ENCODE results near the gene PLAC8L1.

Gene PLAC8L1

DNA sequence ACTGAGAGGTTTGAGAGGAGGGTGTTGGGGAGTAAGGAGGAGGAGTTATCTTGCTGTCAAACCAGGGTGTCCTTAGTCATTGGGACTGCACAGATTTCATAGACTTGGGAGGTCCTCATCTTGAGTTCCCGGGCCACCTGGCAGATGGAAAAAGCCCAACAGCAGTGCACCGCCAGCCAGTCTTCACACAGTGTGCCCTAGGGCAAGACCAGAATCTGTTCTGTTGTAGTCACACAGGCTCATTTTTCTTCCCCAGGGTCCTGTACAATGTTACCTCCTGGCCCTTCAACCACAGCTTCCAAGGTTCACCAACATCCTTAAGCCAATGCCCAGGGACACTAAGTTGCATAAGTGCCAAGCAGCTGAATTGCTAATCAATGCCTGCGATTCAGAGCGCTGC, 21.0 kb downstream of the PLAC8L1 start:
- Histone ChIP-seq H3K4me3 (ENCODE audit: low read depth in 1 of 5, low read length in 5 of 5) (no peak overlapping the region), H3K27me3 (ENCODE audit: control insufficient read depth in 5 of 5, insufficient read depth in 4 of 5, low read length in 5 of 5) (peaks cover 0 to 13% (median 5%) of the 10 kb centered on the region in 5 donors), H3K36me3 (ENCODE audit: control insufficient read depth in 5 of 5, insufficient read depth in 5 of 5, low read length in 5 of 5) (no peaks in the 10 kb centered on the region), H3K27ac (ENCODE audit: low read depth, low read length) (no peak overlapping the region), H3K9me3 (ENCODE audit: control insufficient read depth in 5 of 5, low read length in 5 of 5) (no peaks in the 10 kb centered on the region), H3K4me1 (ENCODE audit: control insufficient read depth in 5 of 5, insufficient read depth in 5 of 5, low read length in 5 of 5) (peaks cover 0 to 12% (median 8%) of the 10 kb centered on the region in 5 donors), H3K9ac (ENCODE audit: low read length in 5 of 5) (no peak overlapping the region)

DNA sequence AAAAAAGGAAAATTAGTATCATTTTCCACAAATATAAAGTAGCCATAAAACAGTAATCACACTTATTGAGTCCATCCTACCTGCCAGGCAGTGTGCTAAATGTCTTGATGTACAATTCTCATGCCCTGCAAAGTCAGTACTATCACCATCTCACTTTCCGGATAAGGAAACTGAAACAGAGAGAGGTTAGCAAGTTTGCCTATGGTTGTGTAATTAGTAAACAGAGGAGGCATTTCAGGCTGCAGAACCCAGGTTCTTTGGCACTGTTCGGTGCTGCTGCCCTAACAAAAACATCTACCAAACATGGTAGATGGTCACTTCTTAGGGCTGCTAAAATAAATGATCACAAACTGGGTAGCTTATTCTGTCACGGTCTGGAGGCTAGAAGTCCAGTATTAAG, 22.6 kb downstream of the PLAC8L1 start:
- Histone ChIP-seq H3K27me3 (ENCODE audit: control insufficient read depth in 5 of 5, insufficient read depth in 4 of 5, low read length in 5 of 5) (peaks cover 0 to 22% (median 10%) of the 10 kb centered on the region in 5 donors), H3K4me1 (ENCODE audit: control insufficient read depth in 5 of 5, insufficient read depth in 5 of 5, low read length in 5 of 5) (peaks cover 0 to 12% (median 8%) of the 10 kb centered on the region in 5 donors), H3K36me3 (ENCODE audit: control insufficient read depth in 5 of 5, insufficient read depth in 5 of 5, low read length in 5 of 5) (no peaks in the 10 kb centered on the region), H3K27ac (ENCODE audit: low read depth, low read length) (no peak overlapping the region), H3K9ac (ENCODE audit: low read length in 5 of 5) (no peak overlapping the region), H3K4me3 (ENCODE audit: low read depth in 1 of 5, low read length in 5 of 5) (no peak overlapping the region), H3K9me3 (ENCODE audit: control insufficient read depth in 5 of 5, low read length in 5 of 5) (no peaks in the 10 kb centered on the region)

DNA sequence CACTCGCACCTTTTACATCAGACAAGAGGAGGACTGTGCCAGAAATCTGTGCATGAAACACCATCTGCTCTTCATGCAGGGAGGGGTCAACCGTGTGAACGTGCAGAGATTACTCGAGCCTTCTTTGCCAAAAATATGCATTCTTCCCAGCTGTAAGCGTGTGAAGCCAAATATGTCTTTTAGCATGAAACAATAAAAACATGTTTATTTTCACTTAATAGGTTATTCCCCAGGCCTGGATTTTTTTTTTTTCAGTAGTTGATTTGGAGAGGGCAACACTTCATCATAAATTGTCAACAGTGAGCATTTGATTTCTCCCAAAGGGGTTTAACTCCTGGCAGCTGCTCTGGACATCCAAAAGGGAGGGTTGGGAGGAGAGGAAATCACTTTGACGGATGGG, 23.8 kb downstream of the PLAC8L1 start:
- Histone ChIP-seq H3K4me3 (ENCODE audit: low read depth in 1 of 5, low read length in 5 of 5) (no peak overlapping the region), H3K36me3 (ENCODE audit: control insufficient read depth in 5 of 5, insufficient read depth in 5 of 5, low read length in 5 of 5) (no peaks in the 10 kb centered on the region), H3K27ac (ENCODE audit: low read depth, low read length) (no peak overlapping the region), H3K4me1 (ENCODE audit: control insufficient read depth in 5 of 5, insufficient read depth in 5 of 5, low read length in 5 of 5) (peaks cover 0 to 12% (median 8%) of the 10 kb centered on the region in 5 donors), H3K9me3 (ENCODE audit: control insufficient read depth in 5 of 5, low read length in 5 of 5) (no peaks in the 10 kb centered on the region), H3K27me3 (ENCODE audit: control insufficient read depth in 5 of 5, insufficient read depth in 4 of 5, low read length in 5 of 5) (peaks cover 0 to 25% (median 10%) of the 10 kb centered on the region in 5 donors), H3K9ac (ENCODE audit: low read length in 5 of 5) (no peak overlapping the region)

DNA sequence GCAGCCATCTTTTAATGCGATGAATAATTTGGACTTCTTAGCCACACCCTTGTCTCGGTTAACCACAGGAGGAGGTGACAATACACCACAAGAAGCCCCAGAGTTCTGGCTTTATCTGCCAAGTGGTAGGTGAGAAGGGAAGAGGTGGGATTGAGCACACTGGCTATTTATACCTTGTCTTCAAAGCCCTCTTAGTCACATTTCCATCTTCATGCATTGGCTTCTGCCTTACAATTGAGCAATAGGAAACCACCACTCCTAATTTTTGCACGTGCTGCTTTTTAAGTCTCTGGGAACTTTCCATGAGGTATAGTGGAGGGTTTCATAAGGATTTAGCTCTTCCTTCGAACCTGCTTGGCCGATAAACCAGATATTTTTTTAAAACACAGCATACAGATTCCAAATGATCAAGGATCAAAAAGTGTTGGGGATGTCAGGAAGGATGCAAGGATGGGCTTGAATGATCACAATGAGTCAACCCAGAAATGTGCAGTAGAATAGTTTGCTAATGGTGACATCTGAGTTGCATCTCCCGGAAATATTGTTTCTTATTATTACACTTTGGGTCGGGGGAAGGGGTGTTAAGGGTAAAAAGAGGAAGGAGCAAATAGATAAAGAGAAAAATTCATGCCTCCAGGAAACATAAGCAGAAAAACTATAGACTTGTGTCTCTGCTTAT, 25.5 kb downstream of the PLAC8L1 start:
- Histone ChIP-seq H3K36me3 (ENCODE audit: control insufficient read depth in 5 of 5, insufficient read depth in 5 of 5, low read length in 5 of 5) (no peaks in the 10 kb centered on the region), H3K4me3 (ENCODE audit: low read depth in 1 of 5, low read length in 5 of 5) (no peak overlapping the region), H3K27me3 (ENCODE audit: control insufficient read depth in 5 of 5, insufficient read depth in 4 of 5, low read length in 5 of 5) (peaks cover 0 to 35% (median 17%) of the 10 kb centered on the region in 5 donors), H3K4me1 (ENCODE audit: control insufficient read depth in 5 of 5, insufficient read depth in 5 of 5, low read length in 5 of 5) (peaks cover 0 to 12% (median 8%) of the 10 kb centered on the region in 5 donors), H3K9me3 (ENCODE audit: control insufficient read depth in 5 of 5, low read length in 5 of 5) (no peaks in the 10 kb centered on the region), H3K9ac (ENCODE audit: low read length in 5 of 5) (no peak overlapping the region), H3K27ac (ENCODE audit: low read depth, low read length) (no peak overlapping the region)

DNA sequence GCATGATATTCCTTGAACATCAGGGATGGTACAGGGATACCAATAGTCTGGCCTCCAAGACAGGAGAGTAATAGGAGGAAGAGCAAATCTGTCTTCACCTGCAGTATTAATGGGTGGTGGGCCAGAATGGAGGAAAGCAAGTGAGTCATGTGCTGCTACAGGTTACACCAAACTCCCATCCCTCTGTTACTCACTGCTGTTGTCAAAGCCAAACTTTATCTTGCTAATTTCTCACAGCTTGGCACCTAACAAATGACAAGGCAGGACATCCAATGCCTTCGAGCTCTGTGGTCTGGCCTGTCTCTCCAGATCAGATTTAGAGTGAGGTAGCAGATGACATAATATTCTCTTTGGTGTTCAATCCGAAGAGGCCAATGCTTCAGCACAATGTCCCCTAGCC, 26.8 kb downstream of the PLAC8L1 start:
- no peaks in the 10 kb centered on the region for H3K9me3 ChIP-seq (ENCODE audit: control insufficient read depth in 5 of 5, low read length in 5 of 5)
- peaks cover 0 to 12% (median 8%) of the 10 kb centered on the region in 5 donors for H3K4me1 ChIP-seq (ENCODE audit: control insufficient read depth in 5 of 5, insufficient read depth in 5 of 5, low read length in 5 of 5)
- no peaks in the 10 kb centered on the region for H3K36me3 ChIP-seq (ENCODE audit: control insufficient read depth in 5 of 5, insufficient read depth in 5 of 5, low read length in 5 of 5)
- H3K9ac ChIP-seq (ENCODE audit: low read length in 5 of 5) = no peak overlapping the region
- peaks cover 2 to 41% (median 19%) of the 10 kb centered on the region in 5 donors for H3K27me3 ChIP-seq (ENCODE audit: control insufficient read depth in 5 of 5, insufficient read depth in 4 of 5, low read length in 5 of 5)
- H3K4me3 ChIP-seq (ENCODE audit: low read depth in 1 of 5, low read length in 5 of 5) = no peak overlapping the region
- H3K27ac ChIP-seq (ENCODE audit: low read depth, low read length) = no peak overlapping the region

DNA sequence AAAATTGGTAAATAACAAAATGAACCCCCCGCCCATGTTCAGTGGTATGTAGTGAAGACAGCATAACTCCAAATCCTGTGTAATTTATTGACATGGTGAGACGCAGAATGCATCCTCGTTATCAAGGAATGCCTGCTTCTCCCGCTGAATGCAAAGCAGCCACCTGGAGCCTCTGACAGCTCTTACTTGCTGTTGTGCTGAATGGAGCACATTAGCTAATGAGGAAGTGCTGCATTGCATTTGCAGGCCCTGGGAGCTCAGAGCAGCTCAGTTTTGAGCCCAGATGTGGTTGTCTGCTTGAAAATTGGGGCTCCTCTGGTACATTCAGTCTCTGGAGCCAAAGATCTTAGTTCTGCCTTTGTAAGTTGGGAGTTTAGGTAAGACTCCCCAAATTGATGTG, 28.9 kb downstream of the PLAC8L1 start:
- Histone ChIP-seq H3K9ac (ENCODE audit: low read length in 5 of 5) (no peak overlapping the region), H3K36me3 (ENCODE audit: control insufficient read depth in 5 of 5, insufficient read depth in 5 of 5, low read length in 5 of 5) (no peaks in the 10 kb centered on the region), H3K4me3 (ENCODE audit: low read depth in 1 of 5, low read length in 5 of 5) (no peak overlapping the region), H3K9me3 (ENCODE audit: control insufficient read depth in 5 of 5, low read length in 5 of 5) (no peaks in the 10 kb centered on the region), H3K4me1 (ENCODE audit: control insufficient read depth in 5 of 5, insufficient read depth in 5 of 5, low read length in 5 of 5) (peaks cover 0 to 12% (median 2%) of the 10 kb centered on the region in 5 donors), H3K27me3 (ENCODE audit: control insufficient read depth in 5 of 5, insufficient read depth in 4 of 5, low read length in 5 of 5) (peaks cover 3 to 33% (median 22%) of the 10 kb centered on the region in 5 donors), H3K27ac (ENCODE audit: low read depth, low read length) (no peak overlapping the region)

DNA sequence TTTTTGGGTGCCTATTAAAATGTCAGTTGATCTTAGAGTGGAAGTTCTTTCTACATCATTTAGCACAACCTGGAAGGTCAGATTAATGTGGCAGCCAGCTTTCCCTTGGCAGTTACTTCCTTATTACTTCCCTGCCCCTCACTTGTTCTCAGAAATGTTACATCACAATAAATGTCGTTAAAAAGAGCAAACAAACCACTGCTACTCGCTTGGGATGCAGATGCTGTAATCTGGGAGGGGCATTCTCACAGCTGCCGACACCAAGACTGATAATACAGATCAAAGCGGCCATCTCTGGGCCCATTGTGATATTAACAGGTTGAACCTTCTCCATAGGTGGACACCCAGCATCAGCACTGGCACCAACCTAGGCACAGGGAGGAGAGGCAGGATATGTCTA, 29.3 kb downstream of the PLAC8L1 start:
- H3K27ac ChIP-seq (ENCODE audit: low read depth, low read length) = no peak overlapping the region
- no peaks in the 10 kb centered on the region for H3K9me3 ChIP-seq (ENCODE audit: control insufficient read depth in 5 of 5, low read length in 5 of 5)
- no peak overlapping the region for H3K4me3 ChIP-seq (ENCODE audit: low read depth in 1 of 5, low read length in 5 of 5)
- no peak overlapping the region for H3K9ac ChIP-seq (ENCODE audit: low read length in 5 of 5)
- peaks cover 0 to 8% (median 0%) of the 10 kb centered on the region in 5 donors for H3K4me1 ChIP-seq (ENCODE audit: control insufficient read depth in 5 of 5, insufficient read depth in 5 of 5, low read length in 5 of 5)
- no peaks in the 10 kb centered on the region for H3K36me3 ChIP-seq (ENCODE audit: control insufficient read depth in 5 of 5, insufficient read depth in 5 of 5, low read length in 5 of 5)
- H3K27me3 ChIP-seq (ENCODE audit: control insufficient read depth in 5 of 5, insufficient read depth in 4 of 5, low read length in 5 of 5) = peaks cover 3 to 33% (median 22%) of the 10 kb centered on the region in 5 donors

DNA sequence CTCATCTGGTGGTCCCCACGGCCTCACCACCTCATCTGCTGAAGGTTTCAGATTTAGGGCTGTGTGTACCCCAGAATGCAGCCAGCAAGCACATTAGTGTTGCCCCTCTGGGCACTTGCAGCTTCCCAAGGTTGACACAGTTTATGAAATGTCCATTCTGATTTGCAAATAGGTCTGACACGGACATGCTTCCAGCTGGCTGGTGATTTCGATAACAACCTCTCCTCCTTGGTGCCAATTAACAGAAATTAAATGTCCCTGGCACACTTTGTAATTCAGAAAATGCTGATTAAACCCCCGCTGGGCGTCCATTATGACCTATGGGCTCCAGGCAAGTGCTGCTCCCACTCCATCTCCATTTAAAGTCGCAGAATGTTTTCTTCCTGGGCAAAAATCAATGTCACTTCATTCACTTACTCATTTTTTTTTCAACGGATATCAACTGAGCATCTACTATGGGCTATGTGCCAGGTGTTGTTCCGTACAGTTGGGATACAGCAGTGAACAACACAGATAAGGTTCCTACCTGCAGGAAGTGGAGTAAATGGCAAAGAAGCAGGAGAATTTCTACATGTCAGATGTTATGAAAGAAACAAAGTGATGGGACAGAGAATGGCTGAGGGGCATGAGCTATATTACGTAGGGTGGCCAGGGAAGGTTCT, 32.0 kb downstream of the PLAC8L1 start:
- Histone ChIP-seq H3K27me3 (ENCODE audit: control insufficient read depth in 5 of 5, insufficient read depth in 4 of 5, low read length in 5 of 5) (peaks cover 3 to 22% (median 11%) of the 10 kb centered on the region in 5 donors), H3K4me3 (ENCODE audit: low read depth in 1 of 5, low read length in 5 of 5) (no peak overlapping the region), H3K9ac (ENCODE audit: low read length in 5 of 5) (no peak overlapping the region), H3K27ac (ENCODE audit: low read depth, low read length) (no peak overlapping the region), H3K4me1 (ENCODE audit: control insufficient read depth in 5 of 5, insufficient read depth in 5 of 5, low read length in 5 of 5) (peaks cover 0 to 8% (median 0%) of the 10 kb centered on the region in 5 donors), H3K9me3 (ENCODE audit: control insufficient read depth in 5 of 5, low read length in 5 of 5) (no peaks in the 10 kb centered on the region), H3K36me3 (ENCODE audit: control insufficient read depth in 5 of 5, insufficient read depth in 5 of 5, low read length in 5 of 5) (no peaks in the 10 kb centered on the region)

DNA sequence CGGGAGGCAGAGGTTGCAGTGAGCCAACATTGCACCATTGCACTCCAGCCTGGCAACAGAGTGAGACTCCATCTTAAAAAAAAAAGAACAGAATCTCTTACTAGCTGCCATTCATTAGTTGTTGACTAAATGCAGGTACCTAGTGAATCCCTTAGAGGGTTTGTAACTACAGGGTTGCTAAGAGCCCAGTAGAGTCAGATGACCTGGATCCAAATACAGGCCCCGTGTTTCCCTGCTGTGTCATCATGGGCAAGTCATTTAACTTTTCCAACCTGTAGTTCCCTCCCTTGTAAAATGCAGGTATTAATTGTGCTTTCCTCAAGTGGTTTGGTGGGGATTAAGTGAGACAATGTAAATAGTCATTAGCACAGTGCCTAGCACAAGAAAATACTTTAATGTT, 32.8 kb downstream of the PLAC8L1 start:
- no peaks in the 10 kb centered on the region for H3K9me3 ChIP-seq (ENCODE audit: control insufficient read depth in 5 of 5, low read length in 5 of 5)
- H3K4me3 ChIP-seq (ENCODE audit: low read depth in 1 of 5, low read length in 5 of 5) = no peak overlapping the region
- no peaks in the 10 kb centered on the region for H3K36me3 ChIP-seq (ENCODE audit: control insufficient read depth in 5 of 5, insufficient read depth in 5 of 5, low read length in 5 of 5)
- H3K27ac ChIP-seq (ENCODE audit: low read depth, low read length) = no peak overlapping the region
- peaks cover 3 to 19% (median 9%) of the 10 kb centered on the region in 5 donors for H3K27me3 ChIP-seq (ENCODE audit: control insufficient read depth in 5 of 5, insufficient read depth in 4 of 5, low read length in 5 of 5)
- H3K4me1 ChIP-seq (ENCODE audit: control insufficient read depth in 5 of 5, insufficient read depth in 5 of 5, low read length in 5 of 5) = peaks cover 0 to 8% (median 0%) of the 10 kb centered on the region in 5 donors
- H3K9ac ChIP-seq (ENCODE audit: low read length in 5 of 5) = no peak overlapping the region

DNA sequence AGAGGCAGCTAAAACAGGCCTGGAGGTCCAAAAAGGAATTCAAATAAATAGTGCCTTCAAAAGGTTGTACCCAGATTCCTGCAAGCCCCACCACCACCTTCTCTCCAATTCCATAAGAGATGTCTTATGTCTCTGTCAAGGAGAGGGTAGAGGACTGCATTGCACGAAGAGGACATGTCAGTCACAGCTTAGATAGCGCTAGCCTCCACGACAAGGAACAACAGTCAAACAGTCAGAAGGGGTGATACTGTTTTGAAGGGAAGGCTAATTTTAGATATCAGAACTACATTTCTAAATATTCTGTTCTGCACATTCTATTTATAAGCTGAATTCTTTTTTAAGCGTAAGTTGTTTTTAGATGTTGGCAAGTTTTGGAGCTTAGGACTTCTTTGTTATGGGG, 34.2 kb downstream of the PLAC8L1 start:
- Histone ChIP-seq H3K27me3 (ENCODE audit: control insufficient read depth in 5 of 5, insufficient read depth in 4 of 5, low read length in 5 of 5) (peaks cover 3 to 13% (median 9%) of the 10 kb centered on the region in 5 donors), H3K4me1 (ENCODE audit: control insufficient read depth in 5 of 5, insufficient read depth in 5 of 5, low read length in 5 of 5) (peaks cover 0 to 8% (median 0%) of the 10 kb centered on the region in 5 donors), H3K9me3 (ENCODE audit: control insufficient read depth in 5 of 5, low read length in 5 of 5) (no peaks in the 10 kb centered on the region), H3K27ac (ENCODE audit: low read depth, low read length) (no peak overlapping the region), H3K36me3 (ENCODE audit: control insufficient read depth in 5 of 5, insufficient read depth in 5 of 5, low read length in 5 of 5) (no peaks in the 10 kb centered on the region), H3K4me3 (ENCODE audit: low read depth in 1 of 5, low read length in 5 of 5) (no peak overlapping the region), H3K9ac (ENCODE audit: low read length in 5 of 5) (no peak overlapping the region)
